Activated effector memory CD4-positive, alpha-beta T cell treated with Interleukin-2 at 50 U/mL for 16 hours (primary cell): ENCODE measurements around the gene HES5.
A peak's percentile ranks its signal among the peaks of the same experiment; 100 is the strongest.

Experiments used
- DNase-seq: peaks from one replicate; pipeline ENCODE4 v3.0.0-alpha.2; 2020

HES5 gene

DNA sequence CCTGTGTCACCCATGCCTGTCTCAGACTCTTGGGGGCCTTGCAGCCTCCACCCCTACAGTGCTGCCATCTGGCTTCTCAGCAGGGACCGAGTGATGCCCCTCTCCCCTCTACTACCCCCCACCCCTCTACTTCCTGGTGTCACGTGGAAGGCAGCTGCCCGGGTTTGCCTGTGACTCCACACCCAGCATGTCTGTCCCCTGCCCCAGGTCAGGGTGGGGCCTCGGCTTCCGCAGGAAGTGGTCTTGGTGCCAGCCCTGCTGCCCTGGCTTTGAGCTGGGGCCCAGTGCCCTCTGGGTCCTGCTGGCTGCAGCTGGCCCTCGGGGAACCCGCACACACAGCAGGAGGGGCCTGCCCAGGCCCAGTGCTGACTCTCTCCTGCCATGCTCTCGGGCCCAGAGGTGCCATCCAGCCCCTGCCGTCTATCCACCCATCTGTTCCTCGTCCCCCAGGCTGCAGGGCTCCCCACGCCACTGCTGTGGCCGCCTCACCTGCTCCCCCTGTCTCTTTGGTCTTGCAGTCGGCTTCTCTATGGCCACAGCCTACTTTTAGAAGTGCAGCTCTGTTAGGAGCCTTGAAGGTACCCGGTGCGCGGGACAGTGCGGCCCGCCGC, 30.0 kb downstream of the HES5 start:
- peak; percentile 25 for DNase-seq

DNA sequence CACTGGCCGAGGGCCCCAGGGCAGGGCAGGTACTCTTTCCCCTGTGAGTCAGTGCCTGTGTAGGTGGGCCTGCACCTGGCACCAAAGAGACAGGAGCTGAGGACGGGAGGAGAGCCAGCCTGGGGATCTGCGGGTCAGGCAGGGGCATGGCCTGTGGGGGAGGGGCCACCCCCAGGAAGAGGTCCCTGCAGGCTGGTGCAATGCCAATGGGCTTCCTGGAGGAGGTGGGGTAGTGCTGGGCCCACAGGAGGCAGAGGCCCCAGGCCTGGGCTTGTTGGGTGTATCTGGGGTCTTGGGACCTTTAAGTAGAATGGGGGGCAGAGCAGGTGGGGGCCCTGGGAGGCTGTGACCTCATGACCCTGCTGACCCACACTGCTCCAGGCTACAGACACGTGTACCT, 30.8 kb downstream of the HES5 start:
- DNase-seq = no peak

DNA sequence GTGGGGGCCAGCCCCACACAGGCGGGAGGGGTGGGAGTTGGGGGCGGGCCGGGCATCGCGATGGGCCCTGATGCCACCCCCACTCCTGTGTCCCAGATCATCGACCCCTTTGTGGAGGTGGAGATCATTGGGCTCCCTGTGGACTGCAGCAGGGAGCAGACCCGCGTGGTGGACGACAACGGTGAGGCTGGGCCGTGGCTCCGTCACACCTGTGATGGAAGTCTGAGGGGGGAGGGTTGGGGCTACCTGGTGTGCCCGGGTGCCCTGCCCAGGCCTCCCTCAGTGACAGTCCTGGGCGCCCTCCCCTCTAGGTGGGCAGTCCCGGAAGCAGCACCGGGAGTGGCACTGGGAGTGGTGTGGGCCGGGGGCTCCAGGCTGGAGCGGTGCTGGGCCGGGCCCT, 31.4 kb downstream of the HES5 start:
- no peak for DNase-seq

DNA sequence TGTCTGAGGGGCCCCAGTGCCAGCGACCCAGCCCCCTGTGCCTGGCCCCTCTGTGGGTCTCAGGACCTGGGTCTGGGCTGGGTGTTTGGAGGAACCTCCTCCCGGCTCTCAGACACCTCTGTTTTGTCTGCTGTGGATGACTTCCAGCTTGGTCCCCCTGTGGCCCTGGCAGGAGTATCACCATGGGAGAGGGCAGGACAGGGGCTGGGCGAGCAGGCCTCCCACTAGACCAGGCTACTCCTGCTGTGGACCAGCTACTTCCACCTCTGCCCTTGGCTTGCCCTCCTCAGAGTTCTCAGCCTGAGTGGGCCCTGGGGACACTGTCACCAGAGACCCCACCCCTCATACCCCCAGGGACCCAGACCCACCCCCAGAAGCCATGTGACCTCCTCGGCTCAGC, 32.2 kb downstream of the HES5 start:
- no peak for DNase-seq

DNA sequence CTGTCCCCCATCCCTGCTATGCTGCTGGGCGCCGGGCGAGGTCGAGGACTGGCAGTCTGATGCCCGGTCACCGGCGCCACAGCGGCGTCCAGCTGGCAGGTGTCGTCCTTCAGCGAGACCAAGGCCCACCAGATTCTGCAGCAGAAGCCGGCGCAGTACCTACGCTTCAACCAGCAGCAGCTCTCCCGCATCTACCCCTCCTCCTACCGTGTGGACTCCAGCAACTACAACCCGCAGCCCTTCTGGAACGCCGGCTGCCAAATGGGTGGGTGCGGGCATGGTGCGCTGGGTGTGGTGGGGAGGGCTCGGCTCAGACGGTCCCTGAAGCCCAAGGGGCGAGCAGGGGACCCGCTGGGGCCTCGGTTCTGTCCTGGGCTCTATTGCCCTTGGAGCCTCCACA, 33.3 kb downstream of the HES5 start:
- no peak for DNase-seq

DNA sequence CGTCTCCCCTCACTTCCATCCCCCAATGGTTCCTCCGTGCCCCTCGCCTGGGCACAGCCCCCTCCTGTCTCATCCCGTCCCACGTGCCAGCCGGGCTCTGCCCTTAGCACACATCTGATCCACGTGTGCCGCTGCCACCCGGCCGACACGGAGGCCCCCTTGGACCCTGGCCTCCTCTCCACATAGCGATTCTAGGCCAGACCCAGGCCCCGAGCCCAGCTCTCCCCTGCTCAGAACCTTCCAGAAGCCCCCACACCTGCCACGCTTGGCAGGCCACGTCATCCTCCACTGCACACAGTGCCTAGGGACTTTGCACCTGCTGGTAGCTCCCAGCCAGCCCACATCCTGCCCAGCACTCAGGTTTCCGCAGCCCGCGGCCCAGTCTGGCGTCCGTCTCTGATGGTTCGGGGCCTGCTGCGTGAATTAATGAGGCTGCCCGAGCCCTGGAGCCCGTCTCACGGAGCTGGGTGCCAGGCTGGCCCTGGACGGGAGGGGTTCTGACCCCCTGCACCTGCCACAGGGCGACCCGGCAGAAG, 33.9 kb downstream of the HES5 start:
- DNase-seq = peak; percentile 10

DNA sequence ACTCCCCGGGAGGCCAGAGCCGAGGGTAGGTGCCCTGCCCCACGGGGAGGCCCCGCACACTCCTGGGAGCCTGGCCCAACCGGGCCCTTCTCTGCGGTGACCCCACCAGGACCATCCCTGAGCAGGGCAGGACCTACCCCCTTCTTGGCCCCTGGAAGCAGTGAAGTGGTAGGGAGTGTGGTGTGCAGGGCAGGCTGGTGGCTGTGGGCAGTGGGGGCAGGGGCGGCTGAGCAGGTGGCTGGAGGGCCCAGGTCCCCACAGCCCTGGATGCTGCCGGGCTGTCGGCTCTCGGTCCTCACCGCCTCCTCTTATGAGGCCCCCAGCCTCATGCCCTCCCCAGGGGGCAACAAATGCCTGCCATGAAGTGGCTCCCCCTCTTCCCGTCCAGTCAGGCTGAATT, 34.5 kb downstream of the HES5 start:
- DNase-seq = no peak

DNA sequence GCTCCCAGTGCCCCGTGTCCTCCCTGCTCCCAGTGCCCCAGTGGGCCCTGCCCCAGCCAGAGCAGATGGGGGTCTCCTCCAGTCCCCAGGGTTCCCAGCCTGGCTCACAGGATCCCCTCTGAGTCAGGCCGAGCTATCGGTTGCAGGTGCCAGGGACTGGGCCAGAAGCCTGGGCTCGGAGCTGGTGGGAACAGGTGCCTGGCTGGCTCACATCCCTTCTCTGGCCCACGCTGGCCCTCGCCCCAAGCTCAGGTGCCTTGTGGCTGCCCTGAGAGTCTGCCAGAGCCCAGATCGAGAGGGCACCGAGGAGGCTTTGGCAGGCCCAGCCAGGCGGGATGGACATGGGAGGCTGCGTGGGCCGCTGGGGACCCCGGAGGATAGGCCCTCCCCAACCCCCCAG, 35.0 kb downstream of the HES5 start:
- no peak for DNase-seq

DNA sequence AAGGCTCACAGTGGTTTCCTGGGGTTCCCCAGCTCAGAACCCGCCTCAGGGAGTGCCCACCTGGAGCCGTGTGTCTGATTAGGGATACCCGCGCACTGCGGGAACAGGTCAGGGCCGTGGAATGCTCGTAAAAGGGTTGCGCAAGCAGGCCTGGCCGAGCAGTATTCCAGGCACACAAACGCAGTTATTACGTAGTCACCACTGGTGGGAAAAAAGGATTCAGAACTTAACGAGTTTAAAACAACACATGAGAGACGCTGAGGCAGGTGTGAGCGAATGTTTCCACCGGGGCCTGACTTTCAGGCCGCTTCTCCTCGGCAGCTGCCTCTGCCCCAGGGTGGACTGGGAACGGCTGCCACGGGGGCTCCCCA, 35.8 kb downstream of the HES5 start:
- no peak for DNase-seq

DNA sequence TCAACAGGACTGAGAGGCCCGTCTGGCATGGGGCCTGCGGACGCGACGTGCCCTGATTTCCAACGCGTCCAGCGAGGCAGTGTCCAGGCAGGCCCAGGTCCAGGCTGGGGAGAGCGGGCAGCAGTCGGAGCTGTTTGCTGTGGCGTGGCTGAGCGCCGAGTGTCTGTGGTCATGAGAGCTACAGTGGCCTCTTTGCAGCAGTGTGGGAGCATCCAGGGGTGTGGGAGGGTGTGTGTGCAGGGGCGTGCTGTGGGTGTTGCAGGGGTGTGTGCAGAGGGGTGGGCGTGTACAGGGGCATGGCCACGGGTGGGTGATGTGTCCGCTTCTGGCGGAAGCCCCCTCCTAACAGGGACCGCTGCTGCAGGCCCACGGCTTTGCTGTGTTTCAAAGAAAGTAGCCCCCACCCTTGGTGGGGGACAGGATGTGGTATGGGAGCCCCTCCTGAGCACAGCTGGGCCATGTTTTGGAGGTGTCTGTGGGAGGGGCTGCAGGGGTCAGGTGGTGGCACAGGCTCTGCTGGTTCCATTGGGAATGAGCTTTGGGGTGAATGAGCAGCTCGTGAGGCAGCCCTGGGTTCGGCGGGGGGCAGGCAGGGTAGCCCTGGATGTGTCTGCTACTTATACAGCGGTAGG, 36.3 kb downstream of the HES5 start:
- no peak for DNase-seq

DNA sequence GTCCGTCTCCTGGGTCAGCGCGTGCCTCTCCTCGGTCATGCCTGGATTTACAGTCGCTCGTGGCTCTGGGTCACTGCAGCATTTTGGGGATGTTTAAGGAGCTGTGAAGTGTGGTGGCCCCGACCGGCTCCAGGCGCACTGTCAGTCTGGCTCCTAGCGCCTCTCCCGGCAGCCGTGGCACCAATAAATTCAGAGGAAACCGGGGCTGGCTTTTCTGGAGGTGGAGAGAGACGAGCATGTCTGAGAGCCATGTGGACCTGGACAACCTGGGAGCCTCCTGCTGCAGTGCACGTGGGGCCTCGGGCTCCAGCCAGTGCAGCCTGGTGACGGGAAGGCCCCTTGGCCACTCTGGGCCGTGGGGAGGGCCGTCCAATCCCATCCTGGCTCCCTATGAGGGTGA, 36.8 kb downstream of the HES5 start:
- DNase-seq = no peak

DNA sequence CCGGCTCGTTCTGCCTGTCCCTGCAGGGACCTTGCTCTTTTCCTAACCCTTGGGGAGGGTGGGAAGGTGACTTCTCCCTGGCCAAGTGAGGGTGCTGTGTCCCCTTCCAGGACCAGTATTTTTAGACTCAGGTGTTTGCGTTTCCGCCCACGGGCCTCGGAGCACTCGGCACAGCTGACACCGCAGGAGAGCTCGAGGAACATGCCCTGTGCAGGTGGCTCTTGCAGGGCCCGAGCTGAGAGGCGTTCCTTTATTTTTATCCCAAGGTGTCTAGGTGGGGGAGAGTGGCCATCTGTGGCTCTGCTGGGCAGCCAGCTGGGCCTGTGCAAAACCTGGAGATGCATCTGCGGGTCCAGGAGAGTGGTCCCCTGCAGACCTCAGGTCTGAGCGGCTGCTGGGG, 38.0 kb downstream of the HES5 start:
- no peak for DNase-seq

DNA sequence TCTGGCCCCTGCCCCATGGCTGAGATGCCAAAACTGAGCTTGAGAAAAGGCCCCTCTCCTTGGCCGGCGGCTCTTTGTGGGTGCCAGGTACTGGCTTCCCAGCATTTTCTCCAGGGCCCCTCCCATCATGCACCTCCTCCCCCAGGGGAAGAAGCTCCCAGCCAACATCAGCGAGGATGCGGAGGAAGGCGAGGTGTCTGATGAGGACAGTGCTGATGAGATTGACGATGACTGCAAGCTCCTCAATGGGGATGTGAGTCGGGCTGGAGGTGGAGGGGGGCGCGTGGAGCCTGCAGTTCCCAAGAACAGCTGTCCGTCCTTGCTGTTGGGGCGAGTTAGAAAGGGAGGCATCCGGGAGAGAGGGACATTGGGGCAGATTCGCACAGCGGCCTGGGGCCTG, 40.4 kb downstream of the HES5 start:
- DNase-seq = no peak

DNA sequence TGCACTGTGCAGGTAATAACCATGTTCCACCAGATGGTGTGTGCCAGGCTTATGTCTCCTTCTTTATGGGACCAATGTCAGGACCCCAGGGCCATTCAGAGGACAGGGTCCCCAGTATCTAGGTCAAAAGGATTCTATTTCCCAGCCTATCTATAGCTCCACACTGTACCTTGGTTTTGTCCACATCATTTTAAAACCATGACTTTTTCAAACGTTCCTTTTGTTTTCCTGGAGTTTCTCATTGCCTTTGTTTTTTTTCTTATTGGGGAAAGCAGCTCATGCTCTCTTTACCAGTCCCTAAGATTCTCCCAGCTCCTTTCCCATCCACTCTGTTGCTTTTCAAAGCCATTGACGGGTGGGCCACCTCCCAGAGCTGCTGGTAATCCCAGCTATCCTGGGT, 41.4 kb downstream of the HES5 start:
- DNase-seq = no peak

DNA sequence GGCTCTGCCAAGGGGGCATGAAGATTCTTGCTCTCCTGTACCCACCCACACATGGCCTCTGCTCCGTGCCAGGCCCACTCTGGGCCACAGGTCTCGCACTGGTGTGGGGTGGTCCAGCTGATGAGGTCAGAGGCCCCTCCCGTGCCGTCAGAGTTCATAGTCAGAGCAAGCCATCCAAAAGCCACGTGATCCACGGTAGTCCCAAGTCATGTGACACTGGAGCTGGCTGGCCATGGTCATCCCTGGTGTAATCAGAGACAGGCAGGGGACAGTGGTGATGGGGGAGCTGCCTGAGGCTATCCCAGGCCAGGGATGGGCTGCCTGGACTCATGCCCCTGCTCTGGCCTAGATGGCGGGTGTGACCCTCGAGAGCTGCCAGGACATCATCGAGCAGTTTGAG, 43.5 kb downstream of the HES5 start:
- no peak for DNase-seq

DNA sequence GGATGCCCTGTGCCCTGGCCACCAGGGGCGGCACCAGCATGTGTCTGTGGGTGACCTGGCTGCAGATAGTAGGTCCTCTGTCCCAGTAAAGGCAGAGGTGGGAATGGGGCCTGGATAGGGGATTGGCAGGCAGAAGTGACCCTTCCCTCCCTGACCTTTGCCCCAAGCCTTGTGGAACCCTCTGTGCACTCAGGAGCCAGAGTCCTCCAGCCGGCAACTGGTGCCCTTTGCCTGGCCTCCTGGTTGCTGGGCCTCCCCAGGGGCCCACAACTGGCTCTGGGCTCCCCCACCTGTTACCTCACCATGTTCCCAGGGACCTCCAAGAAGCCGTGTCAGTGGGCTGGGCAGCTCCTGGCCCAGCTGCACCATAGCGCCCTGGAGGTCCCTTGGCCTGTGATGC, 44.0 kb downstream of the HES5 start:
- DNase-seq = no peak

DNA sequence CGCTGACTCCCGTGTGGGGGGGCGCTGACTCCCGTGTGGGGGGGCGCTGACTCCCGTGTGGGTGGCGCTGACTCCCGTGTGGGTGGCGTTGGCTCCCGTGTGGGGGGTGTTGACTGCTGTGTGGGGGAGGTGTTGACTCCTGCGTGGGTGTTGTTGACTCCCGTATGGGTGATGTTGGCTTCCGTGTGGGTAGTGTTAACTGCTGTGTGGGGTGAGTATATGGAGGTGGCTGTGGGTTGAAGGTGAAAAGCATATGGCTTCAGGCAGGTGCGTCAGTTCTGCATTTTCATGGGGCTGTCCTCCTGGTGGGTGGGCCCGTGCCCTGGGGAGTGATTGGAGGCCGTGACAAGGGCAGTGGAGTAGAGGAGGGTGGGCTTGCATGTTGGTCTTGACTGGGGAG, 46.1 kb downstream of the HES5 start:
- DNase-seq = no peak

DNA sequence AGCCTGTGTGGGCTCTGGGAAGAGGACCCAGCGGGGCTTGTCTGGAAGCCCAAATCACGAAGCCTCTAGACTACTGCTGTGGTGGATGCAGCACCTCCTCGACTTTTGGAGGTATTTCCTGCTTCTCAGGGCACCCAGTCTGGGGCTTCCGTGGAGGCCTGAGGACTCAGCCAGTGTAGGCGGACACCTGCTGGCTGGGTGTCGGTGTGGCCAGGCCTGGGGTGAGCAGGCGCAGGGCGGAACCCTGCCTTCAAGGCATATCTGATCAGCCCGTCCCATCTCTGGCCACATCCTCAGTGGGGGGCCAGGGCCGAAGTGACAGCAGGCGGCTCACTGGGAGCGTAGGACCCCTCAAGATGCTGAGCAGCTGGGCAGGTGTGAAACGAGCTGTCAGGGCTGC, 47.0 kb downstream of the HES5 start:
- DNase-seq = no peak

DNA sequence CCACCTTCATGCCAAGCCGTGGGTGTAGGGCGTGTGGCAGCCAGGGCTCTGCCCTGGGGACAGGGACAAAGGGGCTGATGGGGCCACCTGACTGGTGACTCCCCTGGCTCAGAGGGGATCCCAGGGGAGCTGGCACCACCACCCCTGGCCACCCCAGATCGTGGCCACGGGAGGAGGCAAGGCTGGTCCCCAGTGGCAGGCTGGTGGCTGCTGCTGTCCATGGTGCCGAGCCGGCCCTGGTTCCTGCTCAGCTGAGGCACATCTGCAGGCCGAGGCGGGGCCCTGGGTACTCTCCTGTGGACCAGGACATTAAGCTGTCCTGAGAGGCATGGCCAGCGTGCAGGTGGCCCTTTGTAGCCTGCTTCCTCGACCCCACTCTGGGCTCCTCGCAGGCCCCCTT, 47.5 kb downstream of the HES5 start:
- DNase-seq = no peak

DNA sequence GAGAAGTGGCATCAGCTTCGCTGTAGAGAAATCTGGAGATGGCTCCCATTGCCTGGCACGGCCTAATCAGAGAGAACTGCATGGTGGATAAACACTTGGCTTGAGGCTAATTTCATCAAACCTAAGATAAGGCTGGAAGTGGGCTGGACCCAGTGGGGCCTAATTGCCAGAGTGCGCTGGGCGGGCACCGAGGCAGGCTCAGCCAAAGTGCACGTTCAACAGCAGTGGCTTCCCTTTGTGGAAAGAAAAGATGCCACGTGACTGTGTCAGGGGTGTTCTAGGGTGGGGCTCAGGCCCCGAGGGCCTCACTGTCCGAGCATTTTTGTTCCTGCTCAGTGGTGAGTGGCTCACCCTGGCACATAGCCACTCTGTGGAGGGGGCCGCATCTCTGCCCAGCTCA, 48.2 kb downstream of the HES5 start:
- DNase-seq = no peak

DNA sequence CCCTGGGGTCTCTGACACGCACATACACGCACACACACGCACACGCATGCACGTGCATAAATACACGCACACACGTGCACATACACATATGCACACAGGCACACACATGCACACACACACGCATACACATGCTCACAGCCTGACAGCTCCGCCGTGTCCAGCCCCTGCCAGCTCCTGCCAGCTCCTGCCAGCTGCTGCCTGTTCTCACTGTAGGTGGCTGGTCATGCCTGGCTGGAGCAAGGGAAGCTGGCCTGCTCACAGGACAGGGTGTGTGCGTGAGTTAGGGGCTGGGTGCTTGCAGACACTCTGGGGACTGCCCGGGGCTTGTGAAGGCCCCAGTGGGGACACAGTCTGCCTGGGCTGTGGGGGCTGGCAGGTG, 49.1 kb downstream of the HES5 start:
- DNase-seq = no peak

DNA sequence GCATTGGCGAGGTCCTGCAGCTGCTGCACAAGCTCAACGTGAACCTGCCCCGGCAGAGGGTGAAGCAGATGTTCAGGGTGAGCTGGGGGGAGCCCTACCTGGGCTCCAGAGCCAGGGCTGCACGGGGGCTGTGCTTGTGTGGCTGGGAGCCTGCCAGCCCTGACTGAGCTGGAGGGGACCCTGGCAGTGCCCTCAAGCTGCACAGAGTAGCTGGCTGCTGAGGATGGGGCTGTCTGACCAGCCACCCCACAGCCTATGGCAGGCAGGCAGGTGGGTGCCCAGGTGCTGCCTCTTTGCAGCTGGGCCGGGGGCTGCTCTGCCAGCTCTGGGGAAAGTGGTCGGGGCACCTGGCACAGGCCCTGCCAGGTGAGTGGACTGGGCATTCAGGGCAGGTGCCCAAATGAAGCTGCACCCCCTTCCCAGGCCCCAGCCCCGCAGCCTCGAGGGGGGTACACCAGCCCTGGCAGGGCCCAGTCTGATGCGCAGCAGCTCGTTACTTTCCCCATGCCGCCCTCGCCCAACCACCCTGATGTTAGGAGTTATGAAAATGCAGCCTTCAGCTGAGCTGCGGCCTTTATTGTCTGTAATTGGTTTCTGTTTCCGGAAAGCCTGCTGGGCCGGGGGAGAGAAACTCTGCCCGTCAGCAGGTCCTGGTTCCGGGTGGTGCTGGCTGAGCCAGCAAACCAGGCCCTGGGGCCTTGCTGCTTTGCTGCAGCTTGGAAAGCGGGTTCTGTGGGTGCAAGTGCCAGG, 49.7 kb downstream of the HES5 start:
- no peak for DNase-seq

DNA sequence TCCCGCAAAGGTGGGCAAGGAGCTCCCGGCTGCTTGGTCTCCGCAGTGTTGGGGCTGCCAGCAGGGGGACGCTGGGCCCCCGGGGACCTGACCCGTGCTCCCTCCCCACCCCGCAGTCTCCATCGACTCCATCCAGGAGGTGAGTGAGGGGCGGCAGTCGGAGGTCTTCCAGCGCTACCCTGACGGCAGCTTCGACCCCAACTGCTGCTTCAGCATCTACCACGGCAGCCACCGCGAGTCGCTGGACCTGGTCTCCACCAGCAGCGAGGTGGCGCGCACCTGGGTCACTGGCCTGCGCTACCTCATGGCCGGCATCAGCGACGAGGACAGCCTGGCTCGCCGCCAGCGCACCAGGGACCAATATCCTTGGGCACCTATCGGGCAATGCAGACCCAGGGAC, 50.4 kb downstream of the HES5 start:
- DNase-seq = no peak

DNA sequence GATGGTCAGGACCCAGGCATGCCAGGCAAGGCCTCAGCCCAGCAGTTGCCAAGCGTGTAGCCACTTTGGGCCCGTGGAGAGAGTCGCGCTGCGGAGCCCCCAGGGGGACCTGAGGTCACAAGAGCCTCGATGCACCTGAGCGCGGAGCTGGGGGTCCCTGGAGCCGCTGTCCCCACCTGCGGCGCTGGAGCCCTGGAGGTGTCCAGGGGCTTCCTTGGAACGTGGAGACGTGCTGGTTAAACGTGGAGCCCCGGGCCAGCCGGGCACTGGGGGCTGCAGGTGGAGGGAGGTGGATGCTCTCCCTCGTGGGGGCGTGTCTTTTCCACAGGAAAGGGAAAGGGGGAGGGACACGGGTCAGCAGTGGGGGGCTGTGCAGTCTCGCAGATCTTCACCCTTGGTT, 50.9 kb downstream of the HES5 start:
- DNase-seq = no peak
